Coronary artery (tissue), 2 donors: ENCODE results near the gene CSH1.
A peak's percentile ranks its signal among the peaks of the same experiment; 100 is the strongest.
"Not testable (repeated sequence)": the region's sequence is repeated elsewhere in the genome, so short reads cannot be mapped to it uniquely, and the experiment has no call there.

ENCODE experiments used
- DNase-seq: peaks from one replicate; pipeline ENCODE4 v3.0.0-alpha.2; 2017; ENCODE audit warnings: low spot score
- H3K27ac ChIP-seq, 2 donors: fragments of 200-600 bp; sonication (generic); one replicate each; pipeline ENCODE4 v1.5.1; 2016 to 2019
- H3K4me3 ChIP-seq: fragments of 200-600 bp; sonication (generic); 2 replicates; pipeline ENCODE4 v1.5.1; 2016; ENCODE audit warnings: mild to moderate bottlenecking, moderate library complexity
- TF ChIP-seq, protein P1 (sequence below): fragments of 200-600 bp; sonication (generic); IDR thresholded peaks from one replicate; pipeline ENCODE4 v1.5.1; 2019; ENCODE audit warnings: antibody characterized with exemption

Gene CSH1

DNA sequence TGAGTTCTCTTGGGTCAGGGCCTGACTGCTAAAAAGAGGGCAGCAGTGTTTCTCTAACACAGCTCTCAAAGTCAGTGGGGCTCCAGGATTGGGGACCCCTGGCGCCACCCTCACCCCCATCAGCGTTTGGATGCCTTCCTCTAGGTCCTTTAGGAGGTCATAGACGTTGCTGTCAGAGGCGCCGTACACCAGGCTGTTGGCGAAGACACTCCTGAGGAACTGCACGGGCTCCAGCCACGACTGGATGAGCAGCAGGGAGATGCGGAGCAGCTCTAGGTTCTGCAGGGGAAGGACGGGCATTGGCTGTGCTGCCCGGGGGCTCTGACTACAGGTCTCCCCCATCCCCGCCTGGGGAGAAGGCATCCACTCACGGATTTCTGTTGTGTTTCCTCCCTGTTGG lies 21.3 kb upstream of the CSH1 start:
- no peak overlapping the region for H3K27ac ChIP-seq
- TF ChIP-seq, protein P1, sequence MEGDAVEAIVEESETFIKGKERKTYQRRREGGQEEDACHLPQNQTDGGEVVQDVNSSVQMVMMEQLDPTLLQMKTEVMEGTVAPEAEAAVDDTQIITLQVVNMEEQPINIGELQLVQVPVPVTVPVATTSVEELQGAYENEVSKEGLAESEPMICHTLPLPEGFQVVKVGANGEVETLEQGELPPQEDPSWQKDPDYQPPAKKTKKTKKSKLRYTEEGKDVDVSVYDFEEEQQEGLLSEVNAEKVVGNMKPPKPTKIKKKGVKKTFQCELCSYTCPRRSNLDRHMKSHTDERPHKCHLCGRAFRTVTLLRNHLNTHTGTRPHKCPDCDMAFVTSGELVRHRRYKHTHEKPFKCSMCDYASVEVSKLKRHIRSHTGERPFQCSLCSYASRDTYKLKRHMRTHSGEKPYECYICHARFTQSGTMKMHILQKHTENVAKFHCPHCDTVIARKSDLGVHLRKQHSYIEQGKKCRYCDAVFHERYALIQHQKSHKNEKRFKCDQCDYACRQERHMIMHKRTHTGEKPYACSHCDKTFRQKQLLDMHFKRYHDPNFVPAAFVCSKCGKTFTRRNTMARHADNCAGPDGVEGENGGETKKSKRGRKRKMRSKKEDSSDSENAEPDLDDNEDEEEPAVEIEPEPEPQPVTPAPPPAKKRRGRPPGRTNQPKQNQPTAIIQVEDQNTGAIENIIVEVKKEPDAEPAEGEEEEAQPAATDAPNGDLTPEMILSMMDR, result no peak
- H3K4me3 ChIP-seq, result no peak overlapping the region
- DNase-seq, result no peak

- DNase-seq, H3K27ac ChIP-seq, H3K4me3 ChIP-seq: not testable (repeated sequence)
Measured at GRCh38 chr17:63917206-63917605, 20.8 kb upstream of the CSH1 start.

DNA sequence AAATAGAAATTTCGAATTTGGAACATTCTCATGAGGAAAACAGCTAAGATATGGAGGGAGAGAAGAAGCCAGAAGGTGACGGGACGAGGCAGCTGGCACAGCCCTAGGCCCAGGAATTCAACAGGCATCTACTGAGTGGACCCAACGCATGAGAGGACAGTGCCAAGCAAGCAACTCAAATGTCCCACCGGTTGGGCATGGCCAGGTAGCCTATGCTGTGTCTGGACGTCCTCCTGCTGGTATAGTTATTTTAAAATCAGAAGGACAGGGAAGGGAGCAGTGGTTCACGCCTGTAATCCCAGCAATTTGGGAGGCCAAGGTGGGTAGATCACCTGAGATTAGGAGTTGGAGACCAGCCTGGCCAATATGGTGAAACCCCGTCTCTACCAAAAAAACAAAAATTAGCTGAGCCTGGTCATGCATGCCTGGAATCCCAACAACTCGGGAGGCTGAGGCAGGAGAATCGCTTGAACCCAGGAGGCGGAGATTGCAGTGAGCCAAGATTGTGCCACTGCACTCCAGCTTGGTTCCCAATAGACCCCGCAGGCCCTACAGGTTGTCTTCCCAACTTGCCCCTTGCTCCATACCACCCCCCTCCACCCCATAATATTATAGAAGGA lies 20.3 kb upstream of the CSH1 start:
- TF ChIP-seq, protein P1, result no peak
- DNase-seq, result no peak
- Histone ChIP-seq H3K4me3 (no peak overlapping the region), H3K27ac (no peak overlapping the region)

DNA sequence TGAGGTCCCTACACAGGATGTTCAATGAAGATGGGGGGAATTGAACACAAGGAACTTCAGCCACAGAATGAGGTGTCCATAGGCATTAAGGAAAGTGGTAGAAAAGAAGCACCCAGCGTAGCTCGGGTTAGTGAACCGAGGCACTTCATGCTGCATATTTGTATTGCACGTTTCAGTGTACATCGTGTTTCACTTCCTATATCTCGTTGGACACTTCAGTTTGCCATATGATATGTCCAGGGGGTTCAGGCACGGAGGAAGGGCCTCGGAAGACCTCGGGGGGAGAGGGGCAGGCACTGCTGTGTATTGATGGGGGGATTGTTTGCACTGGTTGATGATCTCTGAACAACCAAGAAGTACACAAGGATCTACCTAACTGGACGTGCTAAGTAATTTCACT lies 19.4 kb upstream of the CSH1 start:
- not testable (repeated sequence) for DNase-seq, H3K4me3 ChIP-seq, H3K27ac ChIP-seq

GRCh38 chr17:63914471-63914870 lies 18.1 kb upstream of the CSH1 start:
- H3K27ac ChIP-seq, result no peak overlapping the region
- DNase-seq, result no peak
- no peak overlapping the region for H3K4me3 ChIP-seq
- TF ChIP-seq, protein P1, result no peak

DNA sequence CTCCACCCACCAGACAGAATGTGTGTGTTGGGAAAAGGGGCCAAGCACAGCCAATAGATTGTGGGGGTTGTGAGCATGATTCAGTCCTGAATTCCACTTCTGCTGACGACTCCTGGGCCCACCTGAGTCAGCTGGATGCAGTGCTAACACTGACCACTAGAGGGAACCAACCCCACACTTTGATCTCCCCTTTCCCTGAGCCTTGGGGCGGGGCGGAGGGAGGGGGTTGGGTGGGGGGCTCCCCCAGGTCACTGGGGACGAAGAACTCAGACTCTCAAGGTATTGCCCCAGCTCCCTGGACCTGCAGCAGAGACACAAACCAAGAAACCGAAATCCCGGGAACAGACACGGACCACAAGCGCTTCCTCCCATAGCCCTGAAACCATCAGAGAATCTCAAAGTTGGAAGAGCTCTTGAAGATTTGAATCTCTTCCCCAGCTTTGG lies 15.3 kb upstream of the CSH1 start:
- H3K27ac ChIP-seq, result no peak overlapping the region
- no peak for DNase-seq

GRCh38 chr17:63911041-63911635 lies 14.8 kb upstream of the CSH1 start, which contains the start of gene CSHL1:
CSHL1 (minus strand) TSS chr17:63911258; CDS start chr17:63911196, 62 bp downstream.
- TF ChIP-seq, protein P1, result no peak
- no peak within 1 kb of the TSS for H3K4me3 ChIP-seq
- no peak for DNase-seq
- no peak within 1 kb of the TSS for H3K27ac ChIP-seq

More for the DNA sequence above, 15.3 kb upstream of the CSH1 start:
- H3K4me3 ChIP-seq, result no peak overlapping the region
- TF ChIP-seq, protein P1, result peak; percentile 94

DNA sequence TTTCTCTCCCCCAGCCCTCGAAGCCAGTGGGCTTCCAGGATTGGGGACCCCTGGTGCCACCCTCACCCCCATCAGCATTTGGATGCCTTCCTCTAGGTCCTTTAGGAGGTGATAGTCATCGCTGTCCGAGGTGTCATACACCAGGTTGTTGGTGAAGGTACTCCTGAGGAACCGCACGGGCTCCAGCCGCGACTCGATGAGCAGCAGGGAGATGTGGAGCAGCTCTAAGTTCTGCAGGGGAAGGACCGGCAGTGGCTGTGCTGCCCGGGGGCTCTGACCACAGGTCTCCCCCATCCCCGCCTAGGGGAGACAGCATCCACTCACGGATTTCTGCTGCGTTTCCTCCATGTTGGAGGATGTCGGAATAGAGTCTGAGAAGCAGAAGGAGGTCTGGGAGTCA lies 13.7 kb upstream of the CSH1 start:
- DNase-seq, result no peak
- TF ChIP-seq, protein P1, result no peak
- no peak overlapping the region for H3K4me3 ChIP-seq
- H3K27ac ChIP-seq, result no peak overlapping the region

DNA sequence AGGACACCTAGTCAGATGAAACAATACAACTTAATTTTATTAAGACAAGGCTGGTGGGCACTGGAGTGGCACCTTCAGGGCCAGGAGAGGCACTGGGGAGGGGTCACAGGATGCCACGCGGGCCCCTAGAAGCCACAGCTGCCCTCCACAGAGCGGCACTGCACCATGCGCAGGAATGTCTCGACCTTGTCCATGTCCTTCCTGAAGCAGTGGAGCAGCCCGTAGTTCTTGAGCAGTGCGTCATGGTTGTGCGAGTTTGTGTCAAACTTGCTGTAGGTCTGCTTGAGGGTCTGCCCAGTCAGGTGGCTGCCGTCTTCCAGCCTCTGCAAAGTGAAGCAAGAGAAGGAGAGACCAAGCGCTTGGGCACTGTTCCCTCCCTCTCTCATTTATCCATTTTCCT lies 13.2 kb upstream of the CSH1 start:
- H3K4me3 ChIP-seq, DNase-seq, H3K27ac ChIP-seq: not testable (repeated sequence)

DNA sequence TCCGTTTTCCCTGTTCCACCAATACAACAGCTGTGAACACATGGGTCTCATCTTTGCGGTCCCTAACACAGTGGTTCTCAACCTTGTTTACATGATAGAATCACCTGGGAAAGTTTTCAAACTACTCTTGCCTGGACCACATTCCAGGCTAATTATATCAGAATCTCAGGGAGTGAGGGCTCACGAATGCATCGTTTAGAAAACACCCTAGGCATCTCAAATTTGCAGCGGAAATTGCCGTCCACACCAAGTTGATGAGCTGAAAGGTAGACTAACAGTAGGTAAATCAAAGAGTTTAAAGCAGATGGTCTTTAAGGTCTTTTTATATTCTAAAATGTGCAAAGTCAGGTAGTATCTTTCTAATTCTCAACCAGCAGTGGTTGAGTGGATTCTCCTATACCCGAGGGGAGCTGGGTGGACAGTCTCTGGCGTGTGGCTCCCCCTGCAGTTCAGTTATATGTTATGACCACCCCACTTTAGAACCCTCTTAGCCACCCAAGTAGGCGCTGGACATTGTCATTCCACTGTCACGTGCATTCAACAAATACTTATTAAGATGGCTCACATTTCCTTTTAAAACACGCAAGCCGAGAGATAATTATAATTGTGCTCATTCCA lies 10.9 kb upstream of the CSH1 start:
- not testable (repeated sequence) for H3K4me3 ChIP-seq, DNase-seq, H3K27ac ChIP-seq

DNA sequence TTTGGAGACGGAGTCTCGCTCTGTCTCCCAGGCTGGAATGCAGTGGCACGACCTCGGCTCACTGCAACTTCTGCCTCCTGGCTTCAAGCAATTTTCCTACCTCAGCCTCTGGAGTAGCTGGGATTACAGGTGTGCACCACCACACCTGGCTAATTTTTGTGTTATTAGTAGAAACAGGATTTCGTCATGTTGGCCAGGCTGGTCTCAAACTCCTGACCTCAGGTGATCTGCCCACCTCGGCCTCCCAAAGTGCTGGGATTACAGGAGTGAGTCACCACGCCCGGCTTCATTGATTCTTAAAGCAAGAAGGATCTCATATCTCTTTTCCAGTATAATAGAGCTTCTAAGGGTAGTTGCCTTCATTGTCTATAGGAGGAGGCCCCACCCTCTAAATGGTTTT lies 8.4 kb upstream of the CSH1 start:
- H3K27ac ChIP-seq, DNase-seq: not testable (repeated sequence)

More for the DNA sequence above, 8.4 kb upstream of the CSH1 start:
- H3K4me3 ChIP-seq, result not testable (repeated sequence)
